Activated T-cell treated with anti-CD3 and anti-CD28 coated beads for 4 hours (primary cell): Measurements from ENCODE around the gene ENHO.

Experiments used
- DNase-seq: peaks from one replicate; pipeline ENCODE4 v3.0.0-alpha.2; 2020

Gene ENHO

DNA sequence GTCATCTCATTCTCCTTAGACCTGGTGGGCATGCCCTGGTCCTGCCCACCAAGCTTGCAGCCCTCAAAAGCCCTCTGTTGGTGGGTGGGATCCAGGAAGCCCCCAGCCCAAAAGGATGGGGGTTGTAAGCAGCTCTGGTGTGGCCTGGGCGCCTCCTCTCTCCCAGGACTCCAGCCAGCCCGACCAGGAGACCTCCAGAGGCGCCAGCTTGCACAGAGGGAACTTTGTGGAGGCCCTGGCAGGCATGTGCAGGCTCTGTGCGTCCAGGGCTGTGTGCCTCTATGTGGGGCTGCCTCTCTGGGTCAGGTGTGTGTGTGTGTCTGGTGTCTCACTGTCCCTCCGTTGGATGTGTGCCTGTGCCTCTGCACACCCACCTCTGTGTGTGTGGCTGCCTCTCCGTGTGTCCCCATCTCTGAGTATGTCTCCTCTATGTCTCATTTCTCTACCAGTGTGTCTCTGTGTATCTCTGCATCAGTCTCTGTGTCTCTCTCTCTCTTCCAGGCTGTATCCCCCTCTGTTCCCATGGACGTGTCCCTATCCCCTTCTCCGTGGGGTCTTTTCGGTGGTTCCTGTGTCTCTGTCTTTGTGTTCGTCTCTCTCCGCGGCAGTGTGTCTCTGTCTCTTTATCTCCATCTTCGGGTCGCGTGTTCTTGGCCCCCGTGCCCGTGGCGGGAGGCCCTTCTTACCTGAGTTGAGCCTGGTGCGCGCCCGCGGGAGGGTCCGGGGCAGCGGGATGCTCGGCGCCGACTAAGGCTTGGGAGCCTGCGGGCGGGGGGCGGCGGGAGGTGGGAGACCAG, 501 bp downstream of the ENHO start:
- no peak for DNase-seq

DNA sequence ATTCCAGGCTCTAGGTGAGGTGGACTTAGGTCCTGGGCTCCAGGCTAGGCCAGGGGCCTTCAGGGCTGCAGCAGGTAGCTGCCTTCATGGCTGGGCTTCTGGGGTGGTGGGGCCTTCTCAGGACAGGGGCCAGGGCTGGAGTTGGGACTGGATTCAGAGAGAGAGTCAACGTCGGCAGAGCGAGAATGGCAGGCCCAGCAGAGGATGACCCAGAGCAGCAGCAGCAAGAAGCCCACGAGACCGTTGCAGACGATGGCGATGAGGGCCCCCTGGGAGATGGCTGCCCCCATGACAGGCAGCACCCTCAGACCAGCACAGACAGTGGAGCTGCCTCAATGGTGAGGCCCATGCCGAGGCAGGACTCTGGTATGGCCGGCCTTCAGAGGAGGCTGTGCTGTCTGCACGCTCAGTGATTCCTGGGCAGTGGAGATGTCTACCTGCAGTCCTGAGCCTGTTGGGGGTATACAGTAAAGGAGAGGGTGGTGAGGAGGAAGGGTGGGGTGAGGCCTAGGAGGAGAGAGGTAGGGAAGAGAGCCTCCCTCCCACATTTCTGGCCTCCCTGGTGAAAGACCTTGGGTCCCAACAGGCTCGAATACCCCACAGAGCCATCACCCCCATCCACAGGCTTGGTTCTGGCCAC, 1.3 kb downstream of the ENHO start:
- DNase-seq, result no peak

DNA sequence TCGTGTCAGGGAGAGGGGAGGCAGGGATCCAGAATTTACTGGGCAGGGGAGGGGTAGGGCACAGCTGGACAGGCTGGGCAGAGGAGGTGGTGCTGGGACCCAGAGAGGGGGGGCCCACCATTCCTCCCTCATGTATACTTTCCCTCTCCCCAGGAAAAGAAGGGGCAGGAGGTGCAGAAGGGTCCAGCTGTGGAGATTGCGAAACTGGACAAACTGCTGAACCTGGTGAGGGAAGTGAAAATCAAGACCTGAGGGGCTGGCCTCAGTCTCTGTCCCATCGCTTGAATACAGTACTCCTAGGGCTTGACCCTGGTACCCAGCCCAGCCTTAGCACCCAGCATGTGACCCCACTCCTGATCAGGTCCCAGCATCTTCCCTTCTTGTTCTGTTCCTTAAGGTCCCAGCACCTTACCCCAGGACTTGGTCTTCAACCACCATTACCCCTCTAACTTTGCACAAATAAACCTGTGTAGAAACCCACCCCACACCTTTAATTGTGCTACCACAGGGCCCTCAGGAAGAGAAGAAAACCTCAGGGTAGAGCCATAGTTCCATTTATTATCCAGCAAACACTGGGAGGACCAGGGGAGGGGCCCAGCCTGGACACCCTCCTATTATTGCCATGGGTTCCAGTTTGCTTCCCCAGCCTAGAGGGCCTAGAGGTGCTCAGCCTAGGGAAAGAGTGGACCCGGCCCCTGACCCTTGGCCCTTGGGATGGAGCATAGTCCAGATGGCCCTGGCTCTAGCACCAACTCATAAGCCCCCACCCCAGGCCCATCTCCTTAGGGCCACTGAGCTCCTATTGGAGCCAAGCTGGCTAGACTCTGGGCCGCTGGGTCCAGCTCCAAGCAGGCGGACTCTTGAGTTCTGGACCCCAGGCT, 2.0 kb downstream of the ENHO start:
- no peak for DNase-seq

DNA sequence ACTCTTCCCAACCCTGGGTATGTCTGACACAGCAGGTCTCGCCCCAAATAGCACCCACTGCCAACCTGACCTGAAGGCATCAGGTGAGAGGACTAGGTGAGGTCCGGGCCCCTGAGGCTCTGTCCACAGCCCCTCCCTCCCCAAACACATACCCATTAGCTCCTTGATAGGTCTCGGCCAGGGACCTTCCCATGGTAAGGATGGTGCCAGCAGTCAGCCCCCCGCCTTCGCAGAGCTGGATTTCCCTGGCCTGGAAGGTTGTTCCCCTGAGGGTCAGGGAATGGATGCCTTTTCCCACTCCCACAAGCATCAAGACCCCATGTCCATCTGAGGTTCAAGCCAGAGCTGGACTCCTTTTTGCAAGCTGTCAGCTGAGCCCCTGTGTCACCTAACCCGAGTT, 2.7 kb downstream of the ENHO start:
- no peak for DNase-seq

DNA sequence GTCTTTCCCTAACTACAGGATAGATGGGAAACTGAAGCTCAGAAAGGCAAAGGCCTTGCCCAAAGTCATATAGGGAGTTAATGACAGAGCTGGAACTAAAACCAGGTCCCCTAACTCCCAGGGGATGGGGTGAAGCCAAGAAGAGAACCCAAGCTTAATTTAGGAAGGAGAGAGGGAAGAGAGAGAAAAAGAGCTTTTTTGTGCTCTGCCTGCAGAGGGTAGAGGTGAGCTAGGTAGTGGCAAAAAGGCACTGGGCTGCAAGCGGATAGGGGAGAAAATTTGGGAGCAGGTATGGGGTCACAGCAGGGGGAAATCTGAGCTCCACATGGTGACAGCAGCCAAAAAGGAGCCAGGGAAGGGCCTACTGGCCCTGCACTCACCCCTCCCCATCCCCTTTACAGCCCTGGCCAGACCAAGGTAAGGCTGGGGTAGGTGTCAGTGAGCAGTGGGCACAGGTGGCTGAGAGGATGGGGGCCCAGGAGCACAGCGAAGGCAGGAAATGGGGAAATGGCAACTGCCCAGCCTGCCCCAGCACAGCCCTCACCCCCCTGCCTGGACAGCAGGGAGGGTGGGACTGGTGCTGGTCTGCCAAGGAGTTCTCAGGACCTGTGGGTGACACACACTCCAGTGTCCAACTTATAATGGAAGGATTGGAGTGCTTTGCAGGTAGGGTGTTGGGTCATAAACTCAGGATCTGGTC, 3.3 kb downstream of the ENHO start:
- no peak for DNase-seq

DNA sequence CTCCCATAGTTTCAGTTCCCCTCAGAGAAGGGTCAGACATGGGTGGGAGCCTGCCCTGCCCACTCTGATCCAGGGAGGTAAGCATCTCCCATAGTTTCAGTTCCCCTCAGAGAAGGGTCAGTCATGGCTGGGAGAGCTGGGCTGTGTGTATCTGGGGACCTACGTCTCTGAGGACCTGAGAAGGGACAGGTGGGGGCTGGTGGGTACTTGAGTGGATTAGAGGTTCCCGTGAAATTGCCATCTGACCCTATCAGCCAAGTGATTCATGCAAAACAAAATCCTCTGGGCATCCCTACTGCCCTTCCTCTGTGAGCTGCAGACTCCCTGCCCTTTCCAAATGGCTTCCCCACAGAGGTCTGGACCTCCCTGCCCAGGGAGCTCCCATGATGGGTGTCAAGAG, 3.9 kb downstream of the ENHO start:
- DNase-seq, result no peak

DNA sequence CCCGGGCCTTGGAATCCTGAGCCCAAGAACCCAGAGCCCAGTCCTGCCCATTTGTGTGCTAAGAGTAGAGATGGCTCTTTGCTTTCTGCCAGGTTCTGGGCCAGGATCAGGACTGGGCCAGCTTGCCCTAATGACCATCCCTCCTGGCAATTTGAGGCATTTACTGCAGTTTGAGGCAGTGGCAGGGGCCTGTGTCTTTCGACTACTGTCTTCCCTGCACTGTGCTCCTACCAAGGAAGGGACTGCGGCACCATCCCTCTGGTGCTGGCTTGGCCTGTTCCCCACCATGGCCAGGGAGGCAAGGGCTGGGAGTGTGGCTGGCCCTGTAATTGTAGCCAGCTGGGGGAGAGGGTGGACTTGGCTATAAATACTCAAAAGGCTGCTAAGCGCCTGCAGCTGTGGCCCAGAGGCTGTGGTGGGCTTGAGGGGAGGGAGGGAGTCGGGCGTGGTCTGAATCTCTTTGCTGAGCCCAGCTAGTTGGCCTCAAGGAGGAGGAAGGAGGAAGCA, 4.6 kb downstream of the ENHO start:
- DNase-seq, result no peak

DNA sequence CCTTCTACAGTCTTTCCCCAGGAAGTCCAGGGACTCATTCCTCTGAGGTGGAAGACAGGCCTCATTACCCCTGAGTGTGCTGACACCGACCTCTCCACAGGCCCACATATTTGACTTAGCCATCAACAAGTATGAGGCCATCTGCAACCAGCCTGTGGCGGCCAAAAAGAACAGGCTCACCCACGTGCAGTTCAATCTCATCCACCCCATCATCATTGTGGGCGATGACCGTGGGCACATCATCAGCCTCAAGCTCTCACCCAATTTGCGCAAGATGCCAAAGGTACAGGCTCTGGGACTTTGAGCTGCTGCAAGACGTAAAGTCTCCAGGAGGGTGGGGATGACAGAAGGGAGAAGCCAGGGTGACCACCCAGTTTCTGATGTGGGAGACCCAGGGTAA, 5.6 kb downstream of the ENHO start:
- no peak for DNase-seq

DNA sequence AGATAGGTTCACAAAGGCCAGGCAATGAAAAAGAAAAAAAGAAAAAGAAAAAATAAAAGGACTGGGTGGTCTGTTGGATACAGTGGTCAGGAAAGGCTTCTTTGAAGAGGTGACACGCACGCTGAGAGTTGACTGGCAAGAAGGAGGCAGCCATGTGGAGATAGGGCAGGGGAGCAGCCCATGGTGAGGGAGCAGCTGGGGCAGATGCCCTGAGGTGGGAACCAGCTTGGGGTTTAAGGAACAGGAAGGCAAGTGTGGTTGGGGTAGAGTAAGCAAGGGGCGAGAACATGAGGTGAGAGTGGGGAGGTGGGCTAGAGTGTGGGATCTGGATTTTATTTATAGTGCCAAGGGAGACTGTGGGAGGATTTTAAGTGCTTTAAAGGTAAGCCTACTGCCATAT, 6.8 kb downstream of the ENHO start:
- no peak for DNase-seq

DNA sequence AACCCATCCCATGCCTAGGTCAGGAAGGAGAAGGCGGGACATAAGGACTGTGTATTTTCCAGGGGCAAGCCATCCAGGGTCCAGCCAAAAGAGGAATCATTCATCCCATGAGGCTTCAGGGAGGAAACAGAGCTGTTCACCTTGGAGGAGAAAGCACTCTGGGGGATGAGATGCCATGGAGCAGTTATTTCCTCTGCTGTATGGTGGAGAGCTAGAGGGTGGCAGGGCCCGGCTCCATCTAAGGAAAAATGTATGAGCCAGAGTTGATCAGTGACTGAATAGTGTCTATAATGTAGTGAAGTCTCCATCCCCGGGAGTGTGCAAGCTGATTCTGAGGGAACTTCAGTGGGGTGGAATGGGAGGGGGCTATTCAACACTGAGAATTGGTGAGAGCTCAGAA, 8.0 kb downstream of the ENHO start:
- no peak for DNase-seq

DNA sequence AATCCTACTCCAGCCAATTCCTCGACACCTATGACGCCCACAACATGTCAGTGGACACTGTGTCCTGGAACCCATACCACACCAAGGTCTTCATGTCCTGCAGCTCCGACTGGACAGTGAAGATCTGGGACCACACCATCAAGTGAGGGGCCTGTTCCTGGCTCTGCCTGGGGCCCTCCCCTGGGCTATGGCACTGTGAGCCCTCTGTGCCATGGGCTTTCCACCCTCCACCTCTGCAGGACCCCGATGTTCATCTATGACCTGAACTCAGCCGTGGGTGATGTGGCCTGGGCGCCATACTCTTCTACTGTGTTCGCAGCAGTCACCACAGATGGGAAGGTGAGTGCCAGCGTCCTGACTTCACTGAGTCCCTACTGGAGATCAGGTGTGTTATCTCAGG, 8.4 kb downstream of the ENHO start:
- no peak for DNase-seq

DNA sequence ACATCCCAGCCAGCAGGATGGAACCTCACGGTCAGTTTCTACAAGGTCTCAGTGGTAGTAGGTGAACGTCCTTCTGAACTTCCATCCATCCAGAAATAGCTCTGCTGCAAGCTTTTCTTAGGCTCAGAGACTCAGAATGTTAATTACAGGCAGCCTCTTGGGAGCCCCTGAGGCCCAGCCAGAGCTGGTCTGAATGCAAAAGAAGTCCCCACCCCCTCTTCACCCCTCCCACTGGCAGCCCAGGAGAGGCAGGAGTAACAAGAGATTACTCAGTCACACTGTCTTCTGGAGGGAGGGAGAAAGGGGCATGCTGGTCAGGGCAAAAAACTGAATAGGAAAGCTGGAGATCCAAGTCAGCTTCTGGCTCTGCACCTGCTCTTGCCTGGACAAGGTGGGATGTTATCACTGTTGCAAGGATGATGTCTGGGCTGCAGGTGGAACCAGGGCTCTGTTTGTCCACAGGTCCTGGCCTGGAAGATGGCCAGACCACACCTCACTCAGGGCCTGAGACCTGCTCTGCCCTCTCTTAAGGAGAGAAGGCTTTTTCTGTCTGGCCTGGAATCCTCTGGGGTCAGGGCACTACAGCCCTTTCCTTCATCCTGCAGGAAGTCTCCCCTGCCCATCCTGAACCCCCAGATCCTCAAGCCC, 9.1 kb downstream of the ENHO start:
- no peak for DNase-seq

DNA sequence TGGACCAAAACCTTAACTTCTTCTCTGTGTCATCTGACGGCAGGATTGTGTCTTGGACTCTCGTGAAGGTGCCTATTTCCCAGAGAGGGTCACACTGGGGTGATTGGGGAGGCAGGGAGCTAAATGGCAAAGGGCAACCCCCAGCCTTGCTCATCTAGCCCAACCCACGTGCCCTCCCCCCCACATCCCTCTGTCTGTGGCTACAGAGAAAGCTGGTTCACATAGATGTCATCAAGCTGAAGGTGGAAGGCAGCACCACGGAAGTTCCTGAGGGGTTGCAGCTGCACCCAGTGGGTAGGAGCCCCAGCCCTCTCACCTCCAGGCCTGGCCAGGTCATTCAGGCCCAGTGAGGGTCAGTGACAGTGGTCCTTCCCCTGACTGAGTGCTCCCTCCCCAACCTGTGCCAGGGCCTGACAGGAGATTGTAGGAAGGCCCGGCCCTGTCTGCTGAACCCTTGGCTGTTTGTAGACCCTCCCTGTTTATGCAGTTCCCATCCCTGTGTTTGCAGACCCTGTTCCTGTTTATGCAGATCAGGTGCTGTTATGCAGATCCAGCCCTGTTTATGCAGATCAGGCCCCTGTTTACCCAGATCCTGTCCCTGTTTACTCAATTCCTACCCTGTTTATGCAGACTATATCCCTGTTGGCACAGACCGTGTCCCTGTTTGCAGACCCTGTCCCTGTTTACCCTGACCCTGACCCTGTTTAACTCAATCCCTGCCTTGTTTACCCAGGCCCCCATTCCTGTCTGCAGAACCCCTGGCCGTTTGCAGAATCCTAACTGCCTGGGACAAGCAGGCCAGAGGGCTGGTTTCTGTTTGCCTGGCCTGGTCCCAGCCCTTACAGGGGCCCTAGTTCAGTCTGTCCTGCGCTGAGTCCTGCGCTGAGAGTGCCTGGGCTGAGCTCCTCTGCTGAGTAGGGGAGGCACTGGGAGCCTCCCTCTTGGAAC, 10.4 kb downstream of the ENHO start:
- no peak for DNase-seq

DNA sequence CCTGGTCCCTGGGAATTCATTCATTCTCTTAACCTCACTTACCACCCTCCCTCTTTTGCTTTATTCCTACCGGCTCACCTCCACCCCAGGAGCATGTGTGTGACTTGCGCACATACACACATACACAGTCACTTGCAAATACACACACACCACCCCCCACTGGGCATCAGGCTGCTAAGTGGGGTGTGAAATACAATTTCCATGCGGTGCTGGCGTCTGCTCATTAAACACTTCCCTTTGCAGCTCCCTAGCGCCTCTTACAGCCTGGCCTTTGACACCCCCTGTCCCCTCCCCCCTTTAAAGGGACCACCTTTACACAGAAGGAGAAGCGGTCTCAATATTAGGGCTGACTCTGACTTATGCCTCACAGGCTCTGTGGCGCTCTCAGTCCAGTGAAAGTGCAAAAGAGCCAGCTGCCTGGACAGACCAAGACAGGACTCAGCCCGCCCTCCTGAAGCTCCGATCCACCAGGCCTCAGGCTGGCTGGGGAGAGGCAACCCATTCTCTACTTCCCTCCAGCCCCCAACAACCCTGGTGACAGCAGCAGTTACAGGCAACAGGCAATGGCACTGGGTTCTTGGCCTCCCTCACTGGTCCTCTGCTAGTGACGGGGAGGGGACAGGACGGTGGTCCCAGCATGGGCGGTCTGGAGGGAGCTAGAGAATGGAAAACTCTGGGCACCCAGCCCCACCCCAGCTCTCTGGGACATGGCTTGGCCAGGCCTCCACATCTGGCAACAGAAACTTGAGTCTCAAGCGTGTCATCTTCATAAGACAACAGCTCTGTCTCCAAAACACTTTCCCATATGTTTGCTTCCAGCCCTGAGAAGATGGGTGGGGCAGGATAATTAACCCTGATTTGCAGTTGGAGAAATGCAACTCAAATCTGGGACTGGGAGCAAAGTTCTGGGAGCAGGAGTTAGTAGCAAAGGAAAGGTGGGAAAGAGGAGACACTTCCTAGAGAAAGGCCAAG, 12.0 kb downstream of the ENHO start:
- DNase-seq, result no peak

DNA sequence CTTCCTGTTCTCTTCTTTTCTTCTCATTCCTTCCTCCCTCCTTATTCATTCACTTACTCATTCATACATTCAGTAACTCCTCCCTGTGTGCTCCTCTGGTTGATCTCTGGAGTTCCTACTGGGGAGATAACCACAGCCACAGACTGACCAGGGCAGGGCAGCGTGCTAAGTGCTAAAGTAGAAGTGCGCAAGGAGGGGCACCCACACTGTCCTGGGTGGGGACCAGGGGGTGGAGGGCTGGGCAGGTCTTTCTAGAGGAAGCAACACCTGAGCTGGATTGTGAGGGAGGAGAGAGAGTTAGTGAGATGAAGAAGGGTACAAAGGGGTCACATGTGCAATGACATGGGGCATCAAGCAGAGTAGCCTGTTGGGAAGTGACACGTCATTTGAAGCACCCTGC, 13.8 kb downstream of the ENHO start:
- DNase-seq, result no peak

DNA sequence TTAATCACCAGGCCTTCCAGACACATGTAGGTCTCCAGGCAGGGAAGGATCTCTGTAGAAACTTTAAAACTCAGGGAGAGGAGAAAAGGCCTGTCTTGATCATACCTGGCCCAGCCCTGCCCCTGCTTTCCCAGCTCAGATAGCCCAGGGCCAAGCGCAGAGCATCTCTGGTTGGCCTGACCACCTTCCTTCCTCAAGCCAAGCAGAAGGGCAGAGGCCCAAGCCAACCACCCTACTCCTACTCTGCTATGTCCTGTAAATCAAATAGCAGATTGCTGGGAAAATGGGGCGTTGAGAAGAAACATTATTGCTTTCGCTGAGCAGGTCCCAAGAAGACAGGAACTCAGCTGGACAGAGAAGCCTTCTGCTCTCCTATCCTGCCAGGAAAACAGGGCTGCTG, 14.3 kb downstream of the ENHO start:
- no peak for DNase-seq

DNA sequence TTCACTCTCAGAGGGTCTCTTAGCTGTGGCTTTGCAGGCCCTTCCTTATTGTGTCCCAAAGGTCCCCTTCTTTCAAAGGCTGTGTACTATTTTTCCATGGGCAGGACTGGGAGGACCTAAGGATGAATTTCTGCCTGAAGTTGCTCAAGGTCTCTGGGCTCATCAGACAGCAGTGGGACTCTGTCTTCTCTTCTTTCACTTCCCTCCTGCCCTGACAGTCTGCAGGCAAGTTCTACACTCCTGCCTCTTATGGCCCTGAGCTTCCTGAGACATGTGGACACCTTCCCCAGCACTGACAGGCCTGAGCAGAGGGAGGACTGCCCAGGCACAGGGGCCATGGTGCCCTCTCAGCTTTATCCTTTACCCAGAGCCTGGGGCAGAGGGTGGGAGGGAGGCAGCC, 14.8 kb downstream of the ENHO start:
- no peak for DNase-seq

DNA sequence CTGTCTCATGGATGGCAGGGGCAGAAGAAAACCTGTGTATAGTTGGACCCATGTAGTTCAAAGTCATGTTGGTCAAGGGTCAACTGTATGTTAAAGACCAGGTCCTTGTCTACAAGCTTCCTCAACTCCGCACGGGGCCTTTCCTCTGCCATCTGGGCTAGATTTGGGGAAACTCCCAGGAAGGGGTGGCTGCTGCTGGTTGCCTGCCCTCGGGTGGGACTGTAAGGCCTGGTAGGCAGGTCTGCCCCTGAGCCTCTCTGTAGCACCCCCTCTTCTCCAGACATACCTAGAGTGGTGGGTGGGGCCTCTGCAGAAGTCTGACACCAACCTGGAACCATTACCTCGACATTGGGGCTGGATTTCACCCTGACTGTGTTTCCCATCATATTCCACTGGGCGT, 15.2 kb downstream of the ENHO start:
- DNase-seq, result no peak

DNA sequence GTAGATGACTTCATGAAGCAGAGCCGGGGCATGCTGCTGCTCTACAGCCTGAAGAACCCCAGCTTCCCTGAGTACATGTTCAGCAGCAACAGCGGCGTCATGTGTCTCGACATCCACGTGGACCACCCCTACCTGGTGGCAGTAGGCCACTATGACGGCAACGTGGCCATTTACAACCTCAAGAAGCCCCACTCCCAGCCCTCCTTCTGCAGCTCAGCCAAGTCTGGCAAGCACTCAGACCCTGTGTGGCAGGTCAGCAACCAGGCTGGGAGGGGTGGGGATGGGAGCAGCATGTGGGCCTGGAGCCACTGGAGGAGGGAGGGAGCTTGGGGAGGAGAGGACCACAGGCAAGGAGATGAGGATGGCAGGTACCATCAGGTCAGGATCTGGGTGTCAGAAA, 16.2 kb downstream of the ENHO start:
- no peak for DNase-seq
